Germinal center (tissue), 1 donor: ENCODE data around the gene RASA1.
"Not testable (repeated sequence)": the region's sequence is repeated elsewhere in the genome, so short reads cannot be mapped to it uniquely, and the experiment has no call there.

Experiments
- DNase-seq: peaks from one replicate; pipeline ENCODE4 v3.0.0; 2012; ENCODE audit warnings: mixed read lengths, low spot score

RASA1 gene

DNA sequence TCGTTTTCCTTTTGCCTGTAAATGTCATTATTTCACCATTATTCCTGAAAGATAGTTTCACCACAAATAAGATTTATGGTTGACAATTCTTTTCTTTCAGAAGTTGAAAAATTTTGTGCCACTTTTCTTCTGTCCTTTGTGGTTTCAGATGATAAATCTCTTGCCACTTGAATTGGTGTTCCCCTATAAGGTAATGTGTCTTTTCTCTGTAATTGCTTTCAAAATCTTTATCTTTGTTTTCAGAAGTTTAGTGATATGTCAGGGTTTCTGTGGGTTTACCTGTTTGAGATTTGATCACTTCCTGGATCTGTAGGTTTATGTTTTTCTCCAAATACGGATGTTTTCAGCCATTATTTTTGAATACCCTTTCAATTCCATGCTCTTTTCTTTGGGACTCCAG is 14.6 kb downstream of the RASA1 start:
- DNase-seq, result no peak

DNA sequence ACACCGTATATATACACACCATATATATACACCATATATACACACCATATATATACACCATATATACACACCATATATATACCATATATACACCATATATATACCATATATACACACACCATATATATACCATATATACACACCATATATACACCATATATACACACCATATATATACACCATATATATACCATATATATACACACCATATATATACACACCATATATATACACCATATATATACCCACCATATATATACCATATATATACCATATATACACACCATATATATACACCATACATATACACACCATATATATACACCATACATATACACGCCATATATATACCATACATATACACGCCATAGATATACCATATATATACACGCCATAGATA is 19.6 kb downstream of the RASA1 start:
- DNase-seq, result not testable (repeated sequence)

DNA sequence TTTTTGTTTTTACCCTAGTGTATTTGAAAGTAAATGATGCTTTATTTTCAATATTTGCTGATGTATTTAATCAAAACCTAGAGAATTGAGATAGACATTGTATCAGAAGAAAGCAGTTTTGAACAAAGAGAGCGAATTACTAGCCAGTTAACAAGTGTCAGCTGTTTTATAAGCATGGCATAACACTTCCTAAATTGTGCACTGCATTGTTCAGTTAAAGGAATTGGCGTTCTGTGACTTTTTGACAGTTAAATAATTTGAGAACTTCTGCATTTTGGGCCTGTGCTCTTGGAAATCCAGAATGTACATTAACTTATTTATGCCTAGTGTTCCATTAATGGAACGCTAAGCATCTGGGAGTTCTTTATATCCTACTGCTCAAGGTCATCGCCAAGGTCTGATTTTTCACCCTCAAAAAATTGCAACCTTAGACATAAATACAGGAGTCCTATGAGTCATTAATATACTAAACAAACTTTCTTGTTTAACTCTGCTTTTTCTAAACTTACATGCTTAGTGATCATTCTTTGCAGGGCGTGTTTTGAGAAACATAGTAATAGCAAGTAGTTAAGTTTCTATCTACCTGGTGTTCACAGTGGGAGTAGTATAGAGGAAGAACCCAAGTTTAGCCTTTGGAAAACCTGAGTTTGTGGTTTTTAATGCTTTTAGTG is 31.1 kb downstream of the RASA1 start:
- no peak for DNase-seq

DNA sequence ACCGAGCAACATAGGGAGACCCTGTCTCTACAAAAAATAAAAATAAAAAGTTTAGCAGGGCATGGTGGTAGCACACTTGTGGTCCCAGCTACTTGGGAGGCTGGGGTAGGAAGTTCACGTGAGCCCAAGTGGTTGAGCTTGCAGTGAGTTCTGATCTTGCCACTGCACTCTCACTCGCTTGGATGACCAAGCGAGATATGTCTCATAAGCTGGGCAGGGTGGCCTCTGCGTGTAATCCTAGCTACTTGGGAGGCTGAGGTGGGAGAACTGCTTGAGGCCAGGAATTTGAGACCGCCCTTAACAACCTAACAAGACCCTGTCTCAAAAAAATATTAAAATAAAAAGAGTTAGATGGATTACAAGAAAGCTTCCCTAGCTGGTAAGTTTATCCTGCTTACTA is 32.5 kb downstream of the RASA1 start:
- no peak for DNase-seq

DNA sequence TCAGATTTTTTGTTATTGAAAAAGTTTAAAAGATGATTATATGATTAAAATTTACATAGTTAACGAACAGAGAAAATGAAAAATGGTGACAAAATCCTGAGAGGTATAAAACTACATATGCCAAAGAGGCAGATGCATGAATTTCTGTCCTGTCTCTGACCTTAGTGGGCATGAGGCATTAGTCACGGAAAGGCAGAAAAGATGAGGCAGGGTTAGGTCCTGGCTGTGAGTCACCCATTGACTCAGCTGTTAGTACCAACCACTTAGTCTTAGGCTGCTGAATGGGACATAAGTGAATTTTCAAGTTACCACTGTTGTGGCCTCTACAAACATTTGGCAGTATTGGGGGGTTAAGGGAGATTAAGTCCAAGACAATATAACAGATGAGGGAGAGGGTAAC is 33.1 kb downstream of the RASA1 start:
- no peak for DNase-seq

DNA sequence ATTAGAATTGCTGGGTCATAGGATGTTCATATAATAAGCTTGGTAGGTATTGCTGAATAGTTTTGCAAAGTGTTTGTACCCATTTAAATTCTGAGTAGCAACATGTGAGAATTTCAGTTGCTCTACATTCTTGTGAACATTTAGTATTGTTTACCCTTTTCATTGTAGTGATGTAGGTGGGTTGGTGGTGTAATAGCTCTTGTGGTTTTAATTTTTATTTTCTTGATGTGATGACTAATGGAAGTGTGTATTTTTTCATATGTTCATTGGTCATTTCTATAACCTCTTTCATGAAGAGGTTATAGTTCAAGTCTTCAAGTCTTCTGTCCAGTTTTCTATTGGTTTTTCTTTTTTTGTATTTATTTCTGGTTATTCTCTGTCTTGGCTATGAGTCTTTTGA is 34.4 kb downstream of the RASA1 start:
- DNase-seq, result no peak

DNA sequence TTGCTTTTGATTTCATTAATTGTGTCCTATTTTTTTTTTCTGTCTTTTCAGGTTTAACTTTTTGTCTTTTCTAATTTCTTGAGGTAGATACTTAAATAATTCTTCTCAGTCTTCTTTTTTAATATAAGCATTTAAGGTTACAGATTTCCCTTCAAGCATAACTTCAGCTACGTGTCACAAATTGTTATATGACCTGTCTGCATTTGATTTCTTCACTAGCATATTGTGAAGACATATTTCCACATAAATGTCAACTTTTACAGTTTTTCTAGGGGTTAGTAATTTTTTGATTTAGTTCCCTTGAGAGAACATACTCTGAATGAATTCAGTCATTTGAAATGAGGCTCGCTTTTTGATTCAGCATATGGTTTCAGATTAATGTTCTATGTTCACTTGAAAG is 35.6 kb downstream of the RASA1 start:
- no peak for DNase-seq

DNA sequence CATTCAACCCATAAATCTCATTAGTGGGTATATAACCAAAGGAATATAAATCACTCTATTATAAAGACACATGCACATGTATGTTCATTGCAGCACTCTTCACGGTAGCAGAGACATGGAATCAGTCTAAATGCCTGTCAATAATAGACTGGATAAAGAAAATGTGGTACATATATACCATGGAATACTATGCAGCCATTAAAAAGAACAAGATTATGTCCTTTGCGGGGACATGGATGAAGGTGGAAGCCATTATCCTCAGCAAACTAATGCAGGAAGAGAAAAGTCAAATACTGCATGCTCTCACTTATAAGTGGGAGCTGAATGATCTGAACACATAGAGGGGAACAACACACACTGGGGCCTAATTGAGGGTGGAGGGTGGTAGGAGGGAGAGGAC is 38.4 kb downstream of the RASA1 start:
- DNase-seq, result not testable (repeated sequence)

DNA sequence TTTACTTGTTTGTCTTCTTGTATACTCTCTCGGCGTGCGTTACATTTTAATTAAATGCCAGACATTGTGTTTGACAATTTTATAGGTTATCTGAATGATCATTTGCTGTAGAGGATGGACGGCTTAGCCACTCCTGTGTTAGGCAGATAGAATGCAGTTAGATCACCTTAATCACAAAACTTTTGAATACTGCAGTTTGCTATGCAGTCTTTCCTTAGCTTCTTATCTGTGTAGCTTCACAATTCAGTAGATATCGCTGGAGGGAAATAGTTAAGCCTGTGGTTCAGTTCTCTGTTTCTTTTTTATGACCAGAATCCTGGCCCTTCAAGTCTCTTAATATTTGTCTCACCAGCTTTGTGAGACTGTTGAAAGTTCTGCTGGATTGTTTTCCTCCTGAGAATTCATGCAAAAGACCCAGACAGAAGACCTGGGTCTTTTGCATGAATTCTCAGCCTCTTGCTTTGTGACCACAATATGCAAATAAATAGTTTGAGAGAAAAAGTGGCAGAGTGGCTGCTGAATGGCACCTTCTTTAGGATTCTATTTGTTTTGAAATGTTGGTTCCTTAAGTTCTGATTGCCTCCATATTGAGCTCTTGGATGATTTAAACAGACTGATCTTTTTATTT is 40.2 kb downstream of the RASA1 start:
- DNase-seq, result peak; percentile 19

DNA sequence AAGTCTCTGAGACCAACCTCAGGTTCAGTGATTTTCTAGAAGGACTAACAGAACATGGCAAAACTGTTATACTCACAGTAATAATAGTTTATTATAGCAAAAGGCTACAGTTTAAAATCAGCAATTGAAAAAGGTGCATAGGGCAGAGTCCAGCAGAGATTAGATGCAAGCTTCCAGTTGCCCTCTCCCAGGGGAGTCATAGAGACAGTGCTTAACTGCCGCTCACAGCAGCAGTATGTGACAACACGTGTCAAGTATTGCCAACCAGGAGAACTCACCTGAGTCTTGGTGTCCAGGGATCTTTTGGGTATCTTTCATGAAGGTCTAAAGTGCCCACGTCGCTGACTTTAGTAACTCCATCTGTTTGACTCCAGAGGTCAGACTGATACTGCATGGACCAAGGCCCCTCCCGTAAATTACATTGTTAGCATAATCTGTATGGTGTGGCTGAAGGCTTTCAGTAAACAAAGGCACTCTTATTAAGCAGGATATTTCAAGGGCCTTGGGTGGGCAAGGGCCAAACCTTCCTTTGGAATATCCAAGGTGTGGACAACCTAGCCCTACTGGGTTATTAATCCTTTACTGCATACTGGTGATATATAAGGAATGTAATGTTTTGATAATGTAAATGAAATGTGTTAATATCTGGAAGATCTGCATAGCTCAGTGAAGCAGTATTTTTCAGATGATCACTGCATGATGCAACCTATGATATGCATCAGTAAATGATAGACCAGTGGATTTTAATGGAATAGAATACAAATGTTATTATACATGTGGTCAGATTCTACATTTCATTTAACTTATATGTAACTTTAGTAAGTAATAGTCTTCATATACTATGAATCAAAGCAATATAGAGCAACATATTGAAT is 44.0 kb downstream of the RASA1 start:
- DNase-seq, result no peak

DNA sequence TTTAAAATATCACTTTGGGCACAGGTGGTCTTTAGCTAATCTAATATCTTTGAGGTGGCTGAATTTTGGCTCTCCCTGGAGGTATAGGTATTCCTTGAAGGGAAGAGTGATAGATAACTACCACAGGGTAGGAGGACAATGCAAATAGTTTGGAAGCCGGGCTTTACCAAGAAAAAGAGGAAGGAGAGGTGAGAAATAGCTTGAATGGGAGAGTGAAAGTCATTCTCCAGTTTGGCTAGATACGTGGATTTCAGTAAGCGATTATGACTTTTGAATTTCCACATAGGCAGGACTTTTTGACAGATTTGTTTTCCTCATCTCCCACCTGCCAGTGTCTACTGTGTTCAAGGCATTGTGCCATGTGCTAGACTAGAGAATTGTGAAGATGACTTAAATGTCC is 45.5 kb downstream of the RASA1 start:
- no peak for DNase-seq

DNA sequence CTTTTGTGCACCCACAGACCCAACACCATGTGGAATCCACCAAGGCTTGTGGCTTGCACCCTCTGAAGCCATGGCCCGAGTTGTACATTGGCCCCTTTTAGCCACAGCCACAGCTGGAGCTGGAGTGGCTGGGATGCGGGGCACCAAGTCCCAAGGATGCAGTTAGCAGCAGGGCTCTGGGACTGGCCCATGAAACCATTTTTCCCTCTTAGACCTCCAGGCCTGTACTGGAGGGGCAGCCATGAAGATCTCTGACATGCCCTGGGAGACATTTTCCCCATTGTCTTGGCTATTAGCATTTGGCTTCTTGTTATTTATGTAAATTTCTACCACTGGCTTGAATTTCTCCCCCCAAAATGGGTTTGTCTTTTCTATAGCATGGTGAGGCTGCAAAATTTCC is 51.8 kb downstream of the RASA1 start:
- DNase-seq, result no peak

DNA sequence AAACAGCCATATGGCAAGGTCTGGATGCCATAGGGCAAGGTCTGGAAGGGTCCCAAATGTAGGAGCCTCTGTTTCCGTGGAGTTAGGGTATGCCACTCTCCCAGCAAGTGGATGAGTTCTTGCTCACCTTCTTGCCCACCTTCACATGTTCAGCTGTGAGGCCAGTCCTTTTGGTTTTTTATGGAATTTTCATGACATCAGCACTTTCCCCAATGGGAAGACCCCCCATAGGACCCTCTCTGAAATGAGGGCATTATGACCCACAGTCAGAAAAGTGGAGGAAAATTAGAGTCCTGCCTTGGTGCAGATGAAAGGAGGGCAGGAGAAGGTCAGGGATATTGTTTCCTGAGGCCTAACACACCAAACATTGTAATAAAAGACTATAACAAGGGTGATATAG is 53.9 kb downstream of the RASA1 start:
- DNase-seq, result no peak

DNA sequence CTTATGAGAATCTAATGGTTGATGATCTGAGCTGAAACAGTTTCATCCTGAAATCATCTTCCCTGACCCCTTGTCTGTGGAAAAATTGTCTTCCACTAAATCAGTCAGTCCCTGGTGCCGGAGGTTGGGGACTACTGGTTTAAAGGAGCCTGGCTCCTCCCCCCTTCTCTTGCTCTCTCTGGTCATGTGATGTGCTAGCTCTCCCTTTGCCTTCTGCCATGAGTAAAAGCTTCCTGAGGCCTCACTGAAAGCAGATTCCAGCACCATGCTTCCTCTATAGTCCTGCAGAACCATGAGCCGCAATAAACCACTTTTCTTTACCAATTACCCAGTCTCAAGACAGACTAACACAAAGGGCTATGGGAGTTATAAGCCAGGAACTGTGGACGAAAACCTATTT is 54.7 kb downstream of the RASA1 start:
- DNase-seq, result no peak

DNA sequence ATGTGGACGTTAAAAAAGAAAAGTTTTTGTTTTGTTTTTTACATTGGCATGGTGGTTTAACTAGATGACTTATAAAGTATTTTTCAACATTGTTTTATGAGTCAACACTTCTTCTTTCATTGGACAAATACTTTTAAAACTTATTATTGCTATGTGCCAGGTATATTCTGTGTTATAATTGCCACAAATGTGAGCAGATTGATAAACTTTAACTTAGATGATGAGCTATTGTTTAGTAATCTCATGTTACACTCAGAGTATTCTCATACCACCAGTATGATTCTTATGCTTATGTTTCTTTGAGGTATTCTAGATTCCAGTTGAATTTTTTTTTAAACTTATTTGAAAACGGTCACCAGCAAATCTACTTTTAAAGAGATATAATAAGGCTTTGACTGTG is 60.3 kb downstream of the RASA1 start:
- no peak for DNase-seq

DNA sequence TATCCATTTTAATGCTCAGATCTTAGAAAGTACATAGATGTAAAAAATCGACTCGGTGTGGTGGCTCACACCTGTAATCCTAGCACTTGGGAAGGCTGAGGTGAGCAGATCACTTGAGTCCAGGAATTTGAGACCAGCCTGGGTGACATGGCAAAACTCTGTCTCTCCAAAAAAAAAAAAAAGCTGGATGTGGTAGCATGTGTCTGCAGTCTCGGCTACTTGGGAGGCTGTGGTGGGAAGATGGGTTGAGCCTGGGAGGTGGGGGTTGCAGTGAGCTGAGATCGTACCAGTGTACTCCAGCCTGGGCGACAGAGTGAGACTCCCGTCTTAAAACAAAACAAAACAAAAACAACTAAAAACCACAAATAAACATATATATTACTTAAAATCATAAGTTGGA is 61.4 kb downstream of the RASA1 start:
- no peak for DNase-seq

DNA sequence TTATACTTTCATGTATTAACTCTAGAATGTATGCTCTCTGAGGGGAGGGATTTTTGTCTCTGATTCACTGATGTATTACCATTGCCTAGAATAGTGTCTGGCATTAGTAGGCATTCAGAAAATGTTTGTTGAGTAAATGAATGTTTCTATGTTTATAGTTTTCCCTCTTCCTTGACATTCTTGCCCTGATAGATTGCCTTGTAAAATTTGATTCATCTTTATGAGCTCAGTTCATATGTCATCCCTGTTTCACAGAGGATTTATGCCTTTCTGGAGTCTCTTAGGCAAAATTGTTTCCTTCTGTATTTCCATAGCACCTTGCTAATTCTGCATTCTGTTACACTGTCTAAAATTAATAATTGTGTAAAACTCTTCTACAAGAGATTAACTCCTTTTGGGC is 72.3 kb downstream of the RASA1 start:
- DNase-seq, result no peak

DNA sequence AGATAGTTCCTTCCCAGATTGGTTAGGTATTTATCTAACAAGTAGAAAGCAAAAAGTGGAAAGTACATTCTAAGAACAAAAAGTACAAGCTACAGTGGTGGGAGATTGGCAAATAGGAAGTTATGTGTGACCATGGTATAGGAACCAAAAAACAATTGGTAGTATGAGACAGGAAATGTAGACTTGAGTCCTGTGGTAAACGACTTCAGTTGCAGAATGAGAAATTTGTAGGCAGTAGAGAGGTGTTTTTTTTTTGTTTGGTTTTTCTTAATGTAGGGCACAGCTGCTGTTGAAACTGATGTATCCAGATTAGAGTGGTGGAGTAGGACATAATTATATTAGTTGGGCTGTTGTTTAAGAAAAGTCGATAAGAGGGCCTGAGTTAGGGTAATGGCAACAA is 73.0 kb downstream of the RASA1 start:
- DNase-seq, result no peak

DNA sequence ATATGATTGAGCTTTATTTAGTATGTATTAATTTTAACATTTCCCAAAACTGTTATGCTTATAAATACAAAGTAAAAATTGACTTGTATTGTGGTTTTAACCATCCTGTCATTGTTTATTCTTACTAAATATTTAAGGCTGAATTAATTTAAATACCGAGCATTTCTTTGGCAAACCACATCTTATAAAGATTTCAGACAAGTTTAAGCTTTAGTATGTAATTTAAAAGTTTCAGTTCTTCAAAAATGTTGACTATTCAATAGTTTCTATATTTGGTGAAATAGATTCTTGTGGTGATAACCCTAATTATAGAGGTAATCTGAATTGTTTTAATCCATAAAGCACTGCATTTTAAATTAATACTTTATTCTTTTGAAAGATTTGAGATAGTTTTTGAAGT is 79.6 kb downstream of the RASA1 start:
- DNase-seq, result no peak

DNA sequence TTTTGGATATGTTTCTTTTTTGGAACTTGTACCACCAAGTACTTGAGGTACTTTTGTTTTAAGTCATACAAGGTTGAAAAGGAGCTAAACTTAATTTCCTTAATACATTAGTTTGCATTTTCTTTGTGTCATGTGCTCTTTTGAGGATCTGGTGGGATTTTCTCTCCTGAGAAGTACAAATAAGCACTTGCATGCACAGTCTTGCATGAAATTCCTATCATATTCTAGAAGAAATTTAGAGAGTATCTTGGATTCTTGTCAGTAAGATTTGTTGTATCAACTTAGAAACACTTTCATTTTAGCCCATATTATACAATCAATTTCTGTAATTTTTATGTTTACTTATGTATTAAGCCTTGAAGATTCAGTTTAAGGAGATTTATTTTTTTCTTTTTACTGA is 80.2 kb downstream of the RASA1 start:
- DNase-seq, result no peak

DNA sequence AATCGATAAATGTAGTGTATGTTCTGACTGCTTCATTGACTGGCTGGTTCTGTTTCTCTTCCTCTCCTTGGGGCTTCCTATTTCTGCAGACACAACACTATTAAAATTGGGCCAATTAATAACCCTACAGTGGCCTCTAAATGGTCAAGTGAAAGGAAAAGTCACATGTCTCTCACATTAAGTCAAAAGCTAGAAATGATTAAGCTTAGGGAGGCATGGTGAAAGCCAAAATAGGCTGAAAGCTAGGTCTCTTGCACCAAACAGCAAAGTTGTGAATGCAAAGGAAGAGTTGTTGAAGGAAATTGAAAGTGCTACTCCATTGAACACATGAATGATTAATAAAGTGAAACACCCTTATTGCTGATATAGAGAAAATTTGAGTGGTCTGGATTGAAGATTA is 86.8 kb downstream of the RASA1 start:
- DNase-seq, result no peak

DNA sequence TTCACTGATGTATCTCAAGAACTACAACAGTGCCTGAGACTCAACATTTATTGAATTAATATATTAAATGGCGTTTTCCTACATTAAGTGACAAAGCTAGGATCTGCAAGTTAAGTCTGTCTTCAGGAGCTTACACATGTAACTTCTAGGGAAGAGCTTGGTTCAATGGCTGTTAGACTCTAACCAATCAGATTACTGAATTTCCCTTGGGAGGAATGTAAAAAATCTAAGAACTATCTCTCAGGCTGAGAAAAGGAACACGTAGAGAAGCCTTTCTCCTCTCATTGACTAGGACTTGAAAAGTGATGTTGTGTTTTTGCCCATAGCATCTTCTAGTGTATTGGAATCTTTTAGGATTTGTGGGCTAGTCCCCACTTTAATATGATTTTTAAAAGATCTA is 91.4 kb downstream of the RASA1 start:
- no peak for DNase-seq

DNA sequence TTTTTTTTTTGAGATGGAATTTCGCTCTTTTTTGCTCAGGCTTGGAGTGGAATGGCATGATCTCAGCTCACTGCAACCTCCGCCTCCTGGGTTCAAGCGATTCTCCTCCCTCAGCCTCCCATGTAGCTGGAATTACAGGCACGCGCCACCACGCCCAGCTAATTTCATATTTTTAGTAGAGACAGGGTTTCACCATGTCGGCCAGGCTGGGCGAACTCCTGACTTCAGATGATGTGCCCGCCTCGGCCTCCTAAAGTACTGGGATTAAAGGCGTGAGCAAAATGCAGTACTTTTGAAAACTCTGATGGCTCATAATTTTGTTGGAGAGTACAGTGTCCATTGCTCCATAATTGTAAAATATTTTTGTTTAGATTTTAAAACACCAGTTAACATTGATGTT is 92.4 kb downstream of the RASA1 start:
- DNase-seq, result no peak
